T-helper 1 cell treated with Interleukin-12 subunit alpha and Interleukin-12 subunit beta and Interleukin-4 antibody, amounts not matched to agents 30 μg/mL and 1 μg/mL, for 36 hours (primary cell): ENCODE results near the gene CASP6.

ENCODE experiments used
- H3K27ac Mint-ChIP-seq: one replicate; pipeline ENCODE4 v1.8.0; 2021; ENCODE audit warnings: mild to moderate bottlenecking, mixed read lengths
- H3K27me3 Mint-ChIP-seq: one replicate; pipeline ENCODE4 v1.8.0; 2021; ENCODE audit warnings: low read depth, mixed read lengths
- H3K36me3 Mint-ChIP-seq: one replicate; pipeline ENCODE4 v1.8.0; 2021; ENCODE audit warnings: low read depth, mixed read lengths
- H3K4me1 Mint-ChIP-seq: one replicate; pipeline ENCODE4 v1.8.0; 2021; ENCODE audit warnings: low read depth, mixed read lengths
- H3K4me3 Mint-ChIP-seq: one replicate; pipeline ENCODE4 v1.8.0; 2021; ENCODE audit warnings: mild to moderate bottlenecking, moderate library complexity, mixed read lengths
- H3K9me3 Mint-ChIP-seq: one replicate; pipeline ENCODE4 v1.8.0; 2021; ENCODE audit warnings: mixed read lengths

CASP6 gene

GRCh38 chr4:109702950-109703663 lies at the start of gene CASP6:
TSS of gene CASP6 (minus strand) at chr4:109703445. CDS start at chr4:109703395, 50 bp downstream.
- Mint-ChIP-seq H3K27me3 (no peaks in the 10 kb centered on the region), H3K4me1 (peaks cover 36% of the 10 kb centered on the region), H3K4me3 (peak within 1 kb of the TSS; percentile 92), H3K9me3 (no peaks in the 10 kb centered on the region), H3K27ac (peak within 1 kb of the TSS; percentile 93), H3K36me3 (peaks cover 20% of the 10 kb centered on the region)

- H3K4me1 Mint-ChIP-seq, result no peaks in the 10 kb centered on the region
- no peak overlapping the region for H3K27ac Mint-ChIP-seq
- no peaks in the 10 kb centered on the region for H3K9me3 Mint-ChIP-seq
- no peaks in the 10 kb centered on the region for H3K27me3 Mint-ChIP-seq
- no peaks in the 10 kb centered on the region for H3K36me3 Mint-ChIP-seq
- H3K4me3 Mint-ChIP-seq, result no peak overlapping the region
Measured at GRCh38 chr4:109752525-109752924, 49.3 kb upstream of the CASP6 start.

- Mint-ChIP-seq H3K9me3 (no peaks in the 10 kb centered on the region), H3K27me3 (peaks cover 6% of the 10 kb centered on the region), H3K4me3 (no peak overlapping the region), H3K27ac (no peak overlapping the region), H3K4me1 (no peaks in the 10 kb centered on the region), H3K36me3 (no peaks in the 10 kb centered on the region)
Measured at GRCh38 chr4:109751852-109752251, 48.6 kb upstream of the CASP6 start.

GRCh38 chr4:109750652-109751244 lies 47.5 kb upstream of the CASP6 start:
- Mint-ChIP-seq H3K4me1 (no peaks in the 10 kb centered on the region), H3K36me3 (no peaks in the 10 kb centered on the region), H3K4me3 (no peak overlapping the region), H3K9me3 (no peaks in the 10 kb centered on the region), H3K27ac (no peak overlapping the region), H3K27me3 (peaks cover 11% of the 10 kb centered on the region)

GRCh38 chr4:109749388-109750082 lies 46.3 kb upstream of the CASP6 start:
- H3K4me3 Mint-ChIP-seq, result no peak overlapping the region
- no peaks in the 10 kb centered on the region for H3K9me3 Mint-ChIP-seq
- H3K27ac Mint-ChIP-seq, result no peak overlapping the region
- no peaks in the 10 kb centered on the region for H3K36me3 Mint-ChIP-seq
- H3K27me3 Mint-ChIP-seq, result peaks cover 13% of the 10 kb centered on the region
- no peaks in the 10 kb centered on the region for H3K4me1 Mint-ChIP-seq

DNA sequence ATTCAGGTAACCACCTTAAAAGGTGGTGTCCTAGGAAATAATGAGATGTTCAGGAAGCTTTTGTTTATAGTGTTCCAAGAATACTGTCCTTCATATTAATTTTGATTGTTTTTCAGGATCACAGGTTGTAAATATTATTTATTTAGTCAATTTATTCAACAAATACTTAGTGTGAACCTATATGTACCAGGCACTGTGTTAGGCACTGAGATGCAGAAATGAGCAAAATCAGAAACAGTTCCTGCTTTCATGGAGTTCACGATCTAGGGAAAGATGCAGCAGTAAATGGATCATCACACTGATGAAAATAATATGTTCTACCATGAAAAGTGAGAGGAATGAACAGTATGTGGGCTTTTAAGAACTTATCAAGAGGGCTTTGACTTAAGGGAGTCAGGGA lies 44.9 kb upstream of the CASP6 start:
- Mint-ChIP-seq H3K36me3 (no peaks in the 10 kb centered on the region), H3K4me1 (no peaks in the 10 kb centered on the region), H3K27me3 (peaks cover 18% of the 10 kb centered on the region), H3K9me3 (no peaks in the 10 kb centered on the region), H3K27ac (no peak overlapping the region), H3K4me3 (no peak overlapping the region)

DNA sequence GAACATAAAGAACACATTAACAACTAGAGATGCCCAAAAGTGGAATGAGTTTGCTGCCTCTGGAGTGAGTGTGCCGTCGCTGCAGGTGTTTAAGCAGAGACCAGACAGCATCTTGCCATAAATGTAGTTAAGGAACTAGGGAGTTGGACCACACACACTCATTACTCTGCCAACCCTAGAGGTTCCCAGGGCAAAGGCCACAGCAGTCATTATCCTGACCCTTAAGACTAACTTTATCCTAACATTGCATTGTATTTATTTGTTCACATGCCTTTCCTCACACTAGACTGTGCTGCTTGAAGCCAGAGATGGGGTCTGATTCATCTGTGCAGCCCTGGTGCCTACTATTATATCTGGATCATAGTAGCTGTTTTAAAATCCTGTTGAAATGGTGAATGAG lies 43.5 kb upstream of the CASP6 start:
- H3K4me3 Mint-ChIP-seq, result no peak overlapping the region
- H3K9me3 Mint-ChIP-seq, result no peaks in the 10 kb centered on the region
- H3K36me3 Mint-ChIP-seq, result no peaks in the 10 kb centered on the region
- no peak overlapping the region for H3K27ac Mint-ChIP-seq
- H3K27me3 Mint-ChIP-seq, result peaks cover 27% of the 10 kb centered on the region
- no peaks in the 10 kb centered on the region for H3K4me1 Mint-ChIP-seq

GRCh38 chr4:109745830-109746229 lies 42.6 kb upstream of the CASP6 start:
- Mint-ChIP-seq H3K36me3 (no peaks in the 10 kb centered on the region), H3K27ac (no peak overlapping the region), H3K4me3 (no peak overlapping the region), H3K9me3 (no peaks in the 10 kb centered on the region), H3K4me1 (no peaks in the 10 kb centered on the region), H3K27me3 (peaks cover 33% of the 10 kb centered on the region)

GRCh38 chr4:109739547-109739946 lies 36.3 kb upstream of the CASP6 start:
- Mint-ChIP-seq H3K27ac (no peak overlapping the region), H3K9me3 (no peaks in the 10 kb centered on the region), H3K4me1 (no peaks in the 10 kb centered on the region), H3K4me3 (no peak overlapping the region), H3K36me3 (no peaks in the 10 kb centered on the region), H3K27me3 (peaks cover 31% of the 10 kb centered on the region)

GRCh38 chr4:109738104-109738872 lies 35.0 kb upstream of the CASP6 start:
- Mint-ChIP-seq H3K36me3 (no peaks in the 10 kb centered on the region), H3K4me3 (no peak overlapping the region), H3K27me3 (peaks cover 26% of the 10 kb centered on the region), H3K9me3 (no peaks in the 10 kb centered on the region), H3K27ac (no peak overlapping the region), H3K4me1 (peaks cover 2% of the 10 kb centered on the region)

GRCh38 chr4:109735566-109736365 lies 32.5 kb upstream of the CASP6 start:
- no peaks in the 10 kb centered on the region for H3K36me3 Mint-ChIP-seq
- peaks cover 3% of the 10 kb centered on the region for H3K4me1 Mint-ChIP-seq
- no peak overlapping the region for H3K27ac Mint-ChIP-seq
- H3K4me3 Mint-ChIP-seq, result no peak overlapping the region
- no peaks in the 10 kb centered on the region for H3K9me3 Mint-ChIP-seq
- peaks cover 11% of the 10 kb centered on the region for H3K27me3 Mint-ChIP-seq

DNA sequence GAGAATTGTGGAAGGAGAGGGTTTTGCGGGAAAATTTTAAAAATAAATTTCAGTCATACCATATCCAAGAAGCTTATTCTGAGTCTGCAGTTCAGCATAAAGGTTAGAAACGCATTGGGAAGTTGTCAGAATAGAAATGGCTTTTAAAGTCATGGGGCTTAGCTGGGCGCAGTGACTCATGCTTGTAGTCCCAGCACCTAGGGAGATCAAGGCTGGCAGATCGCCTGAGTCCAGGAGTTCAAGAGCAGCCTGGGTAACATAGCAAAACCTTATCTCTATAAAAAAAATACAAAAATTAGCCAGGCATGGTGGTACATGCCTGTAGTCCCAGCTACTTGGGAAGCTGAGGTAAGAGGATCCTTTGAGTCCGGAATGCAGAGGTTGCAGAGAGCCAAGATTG lies 30.5 kb upstream of the CASP6 start:
- Mint-ChIP-seq H3K4me1 (peaks cover 12% of the 10 kb centered on the region), H3K36me3 (no peaks in the 10 kb centered on the region), H3K9me3 (no peaks in the 10 kb centered on the region), H3K27me3 (no peaks in the 10 kb centered on the region), H3K4me3 (no peak overlapping the region), H3K27ac (no peak overlapping the region)

DNA sequence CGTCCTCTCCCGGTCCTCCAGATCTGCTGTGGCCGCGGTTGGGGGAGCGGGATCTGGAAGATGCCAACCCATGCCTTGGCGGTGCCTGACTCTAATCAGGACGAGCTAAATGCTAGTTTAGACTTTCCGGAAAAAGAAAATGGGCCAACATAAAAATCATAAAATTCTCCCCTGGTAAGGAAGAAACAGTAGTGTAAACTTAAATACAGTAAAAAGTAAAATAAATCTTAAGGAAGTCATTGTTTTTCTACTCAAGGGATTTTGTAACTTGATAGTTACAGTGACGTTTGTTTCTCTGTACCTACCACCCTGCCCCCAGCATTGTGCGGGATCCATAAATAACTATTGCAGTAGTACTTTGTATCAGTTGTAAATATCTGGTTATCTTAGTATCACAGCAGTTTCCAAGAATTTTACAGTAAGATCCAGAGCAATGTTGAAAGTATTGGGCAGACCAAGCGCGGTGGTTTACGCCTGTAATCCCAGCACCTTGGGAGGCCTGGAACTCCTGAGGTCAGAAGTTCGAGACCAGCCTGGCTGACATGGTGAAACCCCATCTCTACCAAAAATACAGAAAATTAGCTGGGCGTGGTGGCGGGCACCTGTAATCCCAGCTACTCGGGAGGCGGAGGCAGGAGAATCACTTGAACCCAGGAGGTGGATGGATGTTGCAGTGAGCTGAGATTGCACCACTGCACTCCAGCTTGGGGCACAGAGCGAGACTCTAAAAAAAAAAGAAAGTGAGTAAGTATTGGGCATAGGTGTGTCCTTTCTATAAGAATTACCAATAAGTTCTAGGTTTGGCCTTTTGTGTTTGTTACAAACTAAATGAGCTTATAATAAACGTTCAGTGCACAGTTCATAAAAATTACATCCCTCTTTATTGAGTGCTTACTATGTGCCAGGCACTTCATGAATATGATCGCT lies 27.6 kb upstream of the CASP6 start:
- H3K4me3 Mint-ChIP-seq, result peak overlapping the region; percentile 78

More for the DNA sequence above, 27.6 kb upstream of the CASP6 start:
- H3K4me1 Mint-ChIP-seq, result peaks cover 18% of the 10 kb centered on the region
- H3K27ac Mint-ChIP-seq, result peak overlapping the region; percentile 50
- H3K9me3 Mint-ChIP-seq, result no peaks in the 10 kb centered on the region
- peaks cover 6% of the 10 kb centered on the region for H3K36me3 Mint-ChIP-seq
- H3K27me3 Mint-ChIP-seq, result no peaks in the 10 kb centered on the region
